ENCODE results near the gene PPP1R12A.

Gene PPP1R12A

GRCh38 chr12:79830440-79830839, 104.5 kb downstream of the PPP1R12A start:
- no peaks in the 10 kb centered on the region for H3K9me3 ChIP-seq
- no peak overlapping the region for H3K4me3 ChIP-seq (ENCODE audit: low read depth in 1 of 2, low read length in 1 of 2)
- no peaks in the 10 kb centered on the region for H3K4me1 ChIP-seq (ENCODE audit: control insufficient read depth in 1 of 2, insufficient read depth in 1 of 2, low read depth in 1 of 2, low read length in 1 of 2)
- H3K27me3 ChIP-seq, result no peaks in the 10 kb centered on the region
- TF ChIP-seq, protein P1, sequence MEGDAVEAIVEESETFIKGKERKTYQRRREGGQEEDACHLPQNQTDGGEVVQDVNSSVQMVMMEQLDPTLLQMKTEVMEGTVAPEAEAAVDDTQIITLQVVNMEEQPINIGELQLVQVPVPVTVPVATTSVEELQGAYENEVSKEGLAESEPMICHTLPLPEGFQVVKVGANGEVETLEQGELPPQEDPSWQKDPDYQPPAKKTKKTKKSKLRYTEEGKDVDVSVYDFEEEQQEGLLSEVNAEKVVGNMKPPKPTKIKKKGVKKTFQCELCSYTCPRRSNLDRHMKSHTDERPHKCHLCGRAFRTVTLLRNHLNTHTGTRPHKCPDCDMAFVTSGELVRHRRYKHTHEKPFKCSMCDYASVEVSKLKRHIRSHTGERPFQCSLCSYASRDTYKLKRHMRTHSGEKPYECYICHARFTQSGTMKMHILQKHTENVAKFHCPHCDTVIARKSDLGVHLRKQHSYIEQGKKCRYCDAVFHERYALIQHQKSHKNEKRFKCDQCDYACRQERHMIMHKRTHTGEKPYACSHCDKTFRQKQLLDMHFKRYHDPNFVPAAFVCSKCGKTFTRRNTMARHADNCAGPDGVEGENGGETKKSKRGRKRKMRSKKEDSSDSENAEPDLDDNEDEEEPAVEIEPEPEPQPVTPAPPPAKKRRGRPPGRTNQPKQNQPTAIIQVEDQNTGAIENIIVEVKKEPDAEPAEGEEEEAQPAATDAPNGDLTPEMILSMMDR (IDR thresholded peaks at IDR 0.05), result no peak
- no peak overlapping the region for H3K27ac ChIP-seq
- peaks cover 45% of the 10 kb centered on the region for H3K36me3 ChIP-seq

DNA sequence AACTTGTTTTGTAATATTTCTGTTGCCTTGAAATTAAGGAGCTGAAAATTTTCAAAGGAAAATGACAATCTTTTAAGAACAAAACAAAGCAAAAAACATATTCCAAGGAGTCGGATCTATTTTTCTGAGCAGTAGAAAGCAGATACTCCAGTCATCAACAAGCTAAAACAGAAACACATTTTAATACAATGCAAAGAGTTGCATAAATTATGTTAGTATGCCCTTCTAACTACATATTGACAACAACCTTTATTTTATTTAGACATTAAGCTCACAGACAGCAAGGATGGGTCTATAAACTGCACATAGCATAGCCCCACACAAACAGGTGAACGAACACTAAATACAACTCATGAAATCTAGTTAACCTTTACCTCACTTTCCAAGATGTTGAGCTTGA, 106.0 kb downstream of the PPP1R12A start:
- Histone ChIP-seq H3K27me3 (no peaks in the 10 kb centered on the region), H3K4me3 (ENCODE audit: low read depth in 1 of 2, low read length in 1 of 2) (no peak overlapping the region), H3K27ac (no peak overlapping the region), H3K36me3 (peaks cover 40% of the 10 kb centered on the region), H3K4me1 (ENCODE audit: control insufficient read depth in 1 of 2, insufficient read depth in 1 of 2, low read depth in 1 of 2, low read length in 1 of 2) (no peaks in the 10 kb centered on the region), H3K9me3 (no peaks in the 10 kb centered on the region)
- TF ChIP-seq, protein P1 (IDR thresholded peaks at IDR 0.05), result no peak

DNA sequence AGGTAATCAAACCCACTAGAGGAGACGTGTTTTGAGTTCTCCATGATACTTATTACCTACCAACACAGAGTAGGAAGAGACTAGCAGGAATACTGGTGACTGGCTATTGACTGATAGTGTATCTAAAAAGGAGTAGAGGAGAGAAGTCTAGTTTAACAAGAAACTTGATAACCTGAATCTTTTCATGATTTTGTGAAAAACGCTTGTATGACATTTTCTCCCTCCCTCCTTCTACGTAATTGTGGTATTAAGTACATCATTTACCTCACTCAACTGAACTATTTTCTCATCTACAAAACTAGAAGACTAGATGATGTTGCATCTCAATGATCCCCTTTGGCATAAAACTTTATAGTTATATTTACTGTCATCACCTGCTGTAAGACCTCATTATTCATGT, 107.4 kb downstream of the PPP1R12A start:
- peaks cover 40% of the 10 kb centered on the region for H3K36me3 ChIP-seq
- H3K4me1 ChIP-seq (ENCODE audit: control insufficient read depth in 1 of 2, insufficient read depth in 1 of 2, low read depth in 1 of 2, low read length in 1 of 2), result no peaks in the 10 kb centered on the region
- no peaks in the 10 kb centered on the region for H3K9me3 ChIP-seq
- H3K27ac ChIP-seq, result no peak overlapping the region
- H3K4me3 ChIP-seq (ENCODE audit: low read depth in 1 of 2, low read length in 1 of 2), result no peak overlapping the region
- TF ChIP-seq, protein P1 (IDR thresholded peaks at IDR 0.05), result no peak
- no peaks in the 10 kb centered on the region for H3K27me3 ChIP-seq

DNA sequence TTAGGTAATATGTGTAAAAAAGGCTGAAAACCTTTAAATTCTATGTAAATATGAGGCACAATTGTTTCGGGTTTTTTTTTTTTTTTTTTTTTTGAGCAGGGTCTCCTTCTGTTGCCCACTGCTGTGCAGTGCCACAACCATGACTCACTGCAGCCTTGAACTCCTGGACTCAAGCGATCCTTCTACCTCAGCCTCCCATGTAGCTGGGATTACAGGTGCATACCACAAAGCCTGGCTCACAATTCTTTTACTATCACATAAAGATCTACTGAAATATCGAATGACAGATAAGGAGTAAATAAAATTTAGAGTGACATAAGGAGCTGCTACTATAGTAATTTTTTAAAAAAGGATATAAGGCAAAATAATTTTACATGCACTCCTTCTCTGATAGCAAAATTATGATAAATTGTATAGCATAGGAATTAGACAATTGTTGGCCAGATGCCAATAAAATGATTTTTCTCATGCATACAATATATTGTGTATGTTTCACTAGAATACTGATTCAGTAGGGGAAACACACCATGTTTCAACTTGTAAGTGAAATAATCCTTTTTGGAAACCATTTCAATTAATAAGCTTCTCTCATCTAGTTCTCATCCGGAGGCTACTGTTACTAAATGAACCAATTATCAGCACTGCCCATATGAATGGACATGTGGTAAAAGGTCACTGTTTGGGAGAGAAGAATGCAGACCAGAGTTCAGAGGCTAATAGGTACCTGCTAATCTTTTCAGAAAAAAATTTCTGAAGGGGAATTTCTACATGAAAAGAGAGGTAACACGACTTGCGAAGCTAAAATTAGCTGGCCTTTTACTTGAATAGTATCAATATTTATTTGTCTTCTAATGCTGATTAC, 108.4 kb downstream of the PPP1R12A start:
- peaks cover 33% of the 10 kb centered on the region for H3K36me3 ChIP-seq
- no peak overlapping the region for H3K4me3 ChIP-seq (ENCODE audit: low read depth in 1 of 2, low read length in 1 of 2)
- TF ChIP-seq, protein P1 (IDR thresholded peaks at IDR 0.05), result no peak
- no peaks in the 10 kb centered on the region for H3K27me3 ChIP-seq
- no peaks in the 10 kb centered on the region for H3K9me3 ChIP-seq
- H3K4me1 ChIP-seq (ENCODE audit: control insufficient read depth in 1 of 2, insufficient read depth in 1 of 2, low read depth in 1 of 2, low read length in 1 of 2), result no peaks in the 10 kb centered on the region
- H3K27ac ChIP-seq, result no peak overlapping the region

- H3K27me3 ChIP-seq, result no peaks in the 10 kb centered on the region
- H3K36me3 ChIP-seq, result peaks cover 40% of the 10 kb centered on the region
- TF ChIP-seq, protein P1 (IDR thresholded peaks at IDR 0.05), result no peak
- no peak overlapping the region for H3K4me3 ChIP-seq (ENCODE audit: low read depth in 1 of 2, low read length in 1 of 2)
- no peaks in the 10 kb centered on the region for H3K9me3 ChIP-seq
- no peak overlapping the region for H3K27ac ChIP-seq
- no peaks in the 10 kb centered on the region for H3K4me1 ChIP-seq (ENCODE audit: control insufficient read depth in 1 of 2, insufficient read depth in 1 of 2, low read depth in 1 of 2, low read length in 1 of 2)
Observed at GRCh38 chr12:79822475-79822874, 112.4 kb downstream of the PPP1R12A start.
